Kidney epithelial cell (primary cell): ENCODE measurements around the gene C2orf66. TPM values are rescaled to one million over a fixed set of nuclear protein-coding genes. Genes with fewer than 3 reads are reported as not detected.

ENCODE experiments used
- DNase-seq: peaks from one replicate; pipeline ENCODE4 v3.0.0-alpha.2; 2010; ENCODE audit warnings: low read depth
- H3K27me3 ChIP-seq: 2 replicates; pipeline ENCODE4 v1.6.0; 2011; ENCODE audit warnings: low read length; ENCODE audit not compliant: control insufficient read depth, insufficient read depth
- H3K36me3 ChIP-seq: 2 replicates; pipeline ENCODE4 v1.5.1; 2011; ENCODE audit warnings: low read length; ENCODE audit not compliant: control insufficient read depth, insufficient read depth
- H3K4me3 ChIP-seq: 2 replicates; pipeline ENCODE4 v1.5.1; 2011; ENCODE audit warnings: low read depth, mild to moderate bottlenecking, control low read depth, low read length
- CTCF ChIP-seq: IDR thresholded peaks from 2 replicates; pipeline ENCODE4 v1.5.1; 2011; ENCODE audit warnings: mild to moderate bottlenecking, moderate library complexity, low read length, control low read depth, inconsistent platforms; ENCODE audit not compliant: insufficient read depth, poor library complexity, severe bottlenecking
- total RNA-seq: library from RNA; depleted of rRNA; stranded (reverse); fragments of >200 nt; gene quantifications from 2 replicates; pipeline ENCODE4 v1.2.3, GENCODE V29; 2015

Gene C2orf66
- total RNA-seq, 1 donor from 2014 or later, result 0.13 TPM

- Histone ChIP-seq H3K4me3 (no peak overlapping the region), H3K27me3 (no peaks in the 10 kb centered on the region), H3K36me3 (no peaks in the 10 kb centered on the region)
- TF ChIP-seq CTCF, result no peak
- DNase-seq, result peak; percentile 19
These were observed 7.4 kb downstream of the C2orf66 start for GRCh38 chr2:196801674-196802261.

GRCh38 chr2:196798980-196799379 lies 10.2 kb downstream of the C2orf66 start:
- Histone ChIP-seq H3K4me3 (peak overlapping the region; percentile 80), H3K36me3 (no peaks in the 10 kb centered on the region), H3K27me3 (no peaks in the 10 kb centered on the region)
- TF ChIP-seq CTCF, result no peak
- DNase-seq, result no peak

GRCh38 chr2:196792865-196793264 lies 16.3 kb downstream of the C2orf66 start:
- Histone ChIP-seq H3K4me3 (no peak overlapping the region), H3K36me3 (peaks cover 2% of the 10 kb centered on the region), H3K27me3 (no peaks in the 10 kb centered on the region)
- DNase-seq, result no peak
- TF ChIP-seq CTCF, result no peak

DNA sequence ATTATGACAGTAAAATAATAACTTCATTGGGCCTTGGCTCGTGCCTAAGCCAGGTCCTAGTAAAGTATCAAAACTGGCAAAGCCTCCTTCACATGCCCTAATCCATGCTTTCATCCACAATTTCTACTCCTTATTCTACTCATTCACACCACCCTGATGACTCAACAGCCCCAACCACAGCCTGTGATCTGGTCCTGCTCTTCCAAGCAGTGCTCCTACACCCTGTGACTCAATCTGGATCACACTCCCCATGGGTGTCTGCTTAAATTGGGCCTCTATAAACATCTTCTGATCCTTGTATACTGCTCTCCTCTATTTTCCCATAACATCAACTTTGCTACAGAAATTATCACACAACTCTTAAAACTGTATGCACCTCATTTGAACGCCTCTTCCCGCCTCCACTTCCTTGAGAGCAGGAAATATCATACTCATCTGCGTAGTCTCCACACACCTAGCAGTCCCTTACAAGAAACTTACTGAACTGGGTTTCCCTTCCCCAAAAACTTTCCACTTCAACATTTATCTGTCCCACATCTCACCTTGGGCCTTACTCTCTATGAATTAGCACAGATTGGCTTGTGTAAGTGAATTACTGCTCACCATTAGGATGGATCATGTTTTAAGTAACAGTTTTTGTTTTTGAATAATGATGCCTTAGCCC lies 25.6 kb downstream of the C2orf66 start:
- DNase-seq, result no peak
- H3K36me3 ChIP-seq, result peaks cover 1% of the 10 kb centered on the region
- H3K27me3 ChIP-seq, result no peaks in the 10 kb centered on the region
- H3K4me3 ChIP-seq, result no peak overlapping the region
- TF ChIP-seq CTCF, result no peak

GRCh38 chr2:196767101-196767500 lies 42.1 kb downstream of the C2orf66 start:
- no peak overlapping the region for H3K4me3 ChIP-seq
- no peak for DNase-seq
- TF ChIP-seq CTCF, result no peak
- H3K36me3 ChIP-seq, result no peaks in the 10 kb centered on the region
- no peaks in the 10 kb centered on the region for H3K27me3 ChIP-seq

DNA sequence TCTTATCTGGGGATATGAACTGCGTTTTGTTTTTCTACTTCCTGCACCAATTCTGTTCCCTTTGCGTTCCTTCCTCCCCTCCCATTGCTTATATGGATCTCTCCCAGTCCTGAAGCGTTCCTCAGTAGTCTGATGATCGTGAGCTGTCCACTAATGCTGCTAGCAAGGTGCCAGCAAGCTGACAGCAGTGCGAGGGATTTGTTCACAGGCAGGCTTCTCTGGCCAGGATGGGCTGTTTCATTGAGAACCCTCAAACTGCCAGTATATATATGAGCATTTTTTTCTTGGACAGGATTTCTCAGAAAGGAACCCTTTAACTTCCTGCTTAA lies 49.8 kb downstream of the C2orf66 start:
- no peak for DNase-seq
- TF ChIP-seq CTCF, result no peak

More for the DNA sequence above, 49.8 kb downstream of the C2orf66 start:
- no peak overlapping the region for H3K4me3 ChIP-seq
- H3K27me3 ChIP-seq, result no peaks in the 10 kb centered on the region
- H3K36me3 ChIP-seq, result no peaks in the 10 kb centered on the region
